ENCODE results near the gene NLRP4. TPM values are rescaled to one million over a fixed set of nuclear protein-coding genes. Genes with fewer than 3 reads are reported as not detected.

NLRP4 gene, protein sequence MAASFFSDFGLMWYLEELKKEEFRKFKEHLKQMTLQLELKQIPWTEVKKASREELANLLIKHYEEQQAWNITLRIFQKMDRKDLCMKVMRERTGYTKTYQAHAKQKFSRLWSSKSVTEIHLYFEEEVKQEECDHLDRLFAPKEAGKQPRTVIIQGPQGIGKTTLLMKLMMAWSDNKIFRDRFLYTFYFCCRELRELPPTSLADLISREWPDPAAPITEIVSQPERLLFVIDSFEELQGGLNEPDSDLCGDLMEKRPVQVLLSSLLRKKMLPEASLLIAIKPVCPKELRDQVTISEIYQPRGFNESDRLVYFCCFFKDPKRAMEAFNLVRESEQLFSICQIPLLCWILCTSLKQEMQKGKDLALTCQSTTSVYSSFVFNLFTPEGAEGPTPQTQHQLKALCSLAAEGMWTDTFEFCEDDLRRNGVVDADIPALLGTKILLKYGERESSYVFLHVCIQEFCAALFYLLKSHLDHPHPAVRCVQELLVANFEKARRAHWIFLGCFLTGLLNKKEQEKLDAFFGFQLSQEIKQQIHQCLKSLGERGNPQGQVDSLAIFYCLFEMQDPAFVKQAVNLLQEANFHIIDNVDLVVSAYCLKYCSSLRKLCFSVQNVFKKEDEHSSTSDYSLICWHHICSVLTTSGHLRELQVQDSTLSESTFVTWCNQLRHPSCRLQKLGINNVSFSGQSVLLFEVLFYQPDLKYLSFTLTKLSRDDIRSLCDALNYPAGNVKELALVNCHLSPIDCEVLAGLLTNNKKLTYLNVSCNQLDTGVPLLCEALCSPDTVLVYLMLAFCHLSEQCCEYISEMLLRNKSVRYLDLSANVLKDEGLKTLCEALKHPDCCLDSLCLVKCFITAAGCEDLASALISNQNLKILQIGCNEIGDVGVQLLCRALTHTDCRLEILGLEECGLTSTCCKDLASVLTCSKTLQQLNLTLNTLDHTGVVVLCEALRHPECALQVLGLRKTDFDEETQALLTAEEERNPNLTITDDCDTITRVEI
- not detected in 2 replicates for total RNA-seq

DNA sequence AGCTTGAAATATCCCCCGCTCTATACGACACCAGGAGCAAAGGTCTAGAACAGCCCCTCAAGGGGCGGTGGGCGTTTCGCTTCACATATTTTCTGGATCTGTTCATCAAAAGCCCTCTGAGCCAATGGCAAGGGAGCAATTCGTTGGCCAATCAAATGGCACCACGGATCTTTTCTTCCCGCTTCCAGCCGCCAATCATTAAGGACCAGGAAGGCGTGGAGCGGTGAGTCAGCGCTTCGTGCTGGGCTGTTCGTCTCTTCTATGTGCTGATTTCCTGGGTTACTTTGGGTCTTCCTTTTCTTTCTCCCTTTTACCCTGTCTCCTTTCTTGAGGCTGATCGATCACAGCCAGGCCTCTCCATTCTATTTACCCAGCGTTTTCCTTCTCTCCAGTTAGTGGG is at the start of gene NLRP4:
TSS of gene NLRP4 (plus strand) at position 201 of the 400 bp plus-strand sequence. CDS start 15,541 bp downstream, outside the sequence.

DNA sequence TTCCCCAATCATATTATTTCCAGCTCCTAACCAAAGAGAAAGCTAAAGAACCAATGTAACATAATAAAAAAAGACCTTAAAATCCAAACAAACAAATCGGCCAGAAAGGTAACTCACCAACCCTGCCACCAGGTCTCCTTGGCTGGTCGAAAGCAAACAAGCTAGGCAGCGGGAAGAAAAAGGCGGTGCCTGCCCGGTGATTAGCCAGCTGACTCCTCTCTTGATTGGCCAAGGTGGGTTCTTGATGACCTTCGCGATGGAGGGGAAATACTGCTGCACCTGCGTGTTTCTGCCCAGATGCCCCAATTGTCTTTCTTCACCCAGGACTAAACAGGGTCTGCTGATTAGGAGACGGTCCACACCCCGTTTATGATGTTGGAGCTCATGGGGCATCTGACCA is 4.5 kb upstream of the NLRP4 start, which contains the start of gene NLRP11:
TSS of gene NLRP11 (minus strand) at position 154 of the 400 bp plus-strand sequence. CDS start 13,825 bp downstream, outside the sequence.

Other genes with a start within 250 kb of the NLRP4 start
- gene FIZ1, start 237.0 kb upstream of the NLRP4 start, total RNA-seq: 1.9 and 3.2 TPM in 2 replicates
- gene ZNF524, start 236.3 kb upstream of the NLRP4 start, total RNA-seq: 10.5 and 35.7 TPM in 2 replicates
- 2.6 and 3.5 TPM in 2 replicates for gene ZNF865, start 230.9 kb upstream of the NLRP4 start, total RNA-seq
- 3.7 and 6.6 TPM in 2 replicates for gene ZNF784, start 212.0 kb upstream of the NLRP4 start, total RNA-seq
- gene ZNF580, start 195.5 kb upstream of the NLRP4 start, total RNA-seq: 5.8 and 10.4 TPM in 2 replicates
- 19.9 and 23.0 TPM in 2 replicates for gene ZNF581, start 192.9 kb upstream of the NLRP4 start, total RNA-seq
- gene CCDC106, start 188.3 kb upstream of the NLRP4 start, total RNA-seq: 8.3 and 11.5 TPM in 2 replicates
- gene U2AF2, start 181.5 kb upstream of the NLRP4 start, total RNA-seq: 201 and 229 TPM in 2 replicates
- 104 and 157 TPM in 2 replicates for gene EPN1, start 161.3 kb upstream of the NLRP4 start, total RNA-seq
- gene NLRP9, start 98.1 kb upstream of the NLRP4 start, total RNA-seq: not detected in 2 replicates
- not detected in 2 replicates for gene RFPL4A, start 77.4 kb upstream of the NLRP4 start, total RNA-seq
- not detected in 2 replicates for gene RFPL4AL1, start 67.4 kb upstream of the NLRP4 start, total RNA-seq
- not detected in 2 replicates for gene NLRP11, start 4.5 kb upstream of the NLRP4 start, total RNA-seq
- gene NLRP13, start 95.8 kb downstream of the NLRP4 start, total RNA-seq: not detected in 2 replicates
- gene NLRP8, start 111.3 kb downstream of the NLRP4 start, total RNA-seq: not detected in 2 replicates
- gene NLRP5, start 150.2 kb downstream of the NLRP4 start, total RNA-seq: not detected in 2 replicates